HG02870 (cell line): Measurements from ENCODE around the gene DCLK1.

ENCODE experiments used
- ATAC-seq: cut with Tn5 transposase; IDR thresholded peaks from one replicate; pipeline ENCODE4 v1.9.1; 2021; ENCODE audit warnings: mild to moderate bottlenecking, moderate library complexity; ENCODE audit not compliant: unreplicated experiment

The DCLK1 gene

GRCh38 chr13:35794734-35795389, 336.3 kb downstream of the DCLK1 start:
- ATAC-seq = no peak

GRCh38 chr13:35793823-35794222, 337.4 kb downstream of the DCLK1 start:
- ATAC-seq = no peak

GRCh38 chr13:35792911-35793310, 338.3 kb downstream of the DCLK1 start:
- ATAC-seq = no peak

GRCh38 chr13:35792021-35792420, 339.2 kb downstream of the DCLK1 start:
- no peak for ATAC-seq

- no peak for ATAC-seq
These were observed 339.9 kb downstream of the DCLK1 start for GRCh38 chr13:35791184-35791851.

GRCh38 chr13:35789335-35790165, 341.6 kb downstream of the DCLK1 start:
- ATAC-seq = peak; percentile 80

- ATAC-seq = no peak
These were observed 343.2 kb downstream of the DCLK1 start for GRCh38 chr13:35787937-35788336.

GRCh38 chr13:35785576-35786303, 345.4 kb downstream of the DCLK1 start:
- no peak for ATAC-seq

- ATAC-seq = no peak
These were observed 346.8 kb downstream of the DCLK1 start for GRCh38 chr13:35784286-35784951.

GRCh38 chr13:35782793-35783192, 348.4 kb downstream of the DCLK1 start:
- no peak for ATAC-seq

GRCh38 chr13:35781036-35782000, 349.9 kb downstream of the DCLK1 start:
- no peak for ATAC-seq

- ATAC-seq = no peak
These were observed 350.6 kb downstream of the DCLK1 start for GRCh38 chr13:35780613-35781012.

- no peak for ATAC-seq
These were observed 359.3 kb downstream of the DCLK1 start for GRCh38 chr13:35771898-35772297.

GRCh38 chr13:35770756-35771297, 360.4 kb downstream of the DCLK1 start:
- ATAC-seq = no peak

GRCh38 chr13:35769812-35770211, 361.4 kb downstream of the DCLK1 start:
- no peak for ATAC-seq

GRCh38 chr13:35768551-35768950, 362.6 kb downstream of the DCLK1 start:
- ATAC-seq = no peak

- no peak for ATAC-seq
These were observed 363.1 kb downstream of the DCLK1 start for GRCh38 chr13:35768073-35768472.

- no peak for ATAC-seq
These were observed 363.8 kb downstream of the DCLK1 start for GRCh38 chr13:35767256-35767976.

GRCh38 chr13:35766663-35767062, 364.5 kb downstream of the DCLK1 start:
- no peak for ATAC-seq
